H9 (cell line): ENCODE results near the gene MCOLN3. TPM values are rescaled to one million over a fixed set of nuclear protein-coding genes. Genes with fewer than 3 reads are reported as not detected.
"Not testable (repeated sequence)": the region's sequence is repeated elsewhere in the genome, so short reads cannot be mapped to it uniquely, and the experiment has no call there.

Experiments used
- DNase-seq: peaks from one replicate; pipeline ENCODE4 v3.0.0-alpha.2; 2017
- H2AFZ ChIP-seq: one replicate; pipeline ENCODE4 v1.6.1; 2013; ENCODE audit warnings: mild to moderate bottlenecking, low read length, control low read depth, moderate library complexity
- H2AK5ac ChIP-seq: 2 replicates; pipeline ENCODE4 v1.6.1; 2013; ENCODE audit warnings: low read length, control low read depth, mixed read lengths; ENCODE audit not compliant: insufficient read length
- H2BK120ac ChIP-seq: one replicate; pipeline ENCODE4 v1.6.1; 2013; ENCODE audit warnings: low read depth, mild to moderate bottlenecking, low read length, control low read depth, inconsistent platforms; ENCODE audit not compliant: poor library complexity, severe bottlenecking
- H2BK12ac ChIP-seq: 2 replicates; pipeline ENCODE4 v1.6.1; 2013; ENCODE audit warnings: low read length, control low read depth, mixed read lengths, low read depth; ENCODE audit not compliant: insufficient read length
- H2BK15ac ChIP-seq: 2 replicates; pipeline ENCODE4 v1.6.1; 2013; ENCODE audit warnings: low read depth, low read length, control low read depth
- H2BK20ac ChIP-seq: one replicate; pipeline ENCODE4 v1.6.1; 2013; ENCODE audit warnings: low read depth, mild to moderate bottlenecking, low read length, control low read depth, inconsistent platforms; ENCODE audit not compliant: poor library complexity, severe bottlenecking
- H2BK5ac ChIP-seq: 2 replicates; pipeline ENCODE4 v1.6.1; 2013; ENCODE audit warnings: low read length, control low read depth, mixed read lengths; ENCODE audit not compliant: insufficient read length
- H3K14ac ChIP-seq: 2 replicates; pipeline ENCODE4 v1.6.1; 2013; ENCODE audit warnings: low read length, control low read depth; ENCODE audit not compliant: insufficient read depth
- H3K18ac ChIP-seq: 2 replicates; pipeline ENCODE4 v1.6.1; 2013; ENCODE audit warnings: low read depth, mild to moderate bottlenecking, mixed read lengths, low read length, control low read depth; ENCODE audit not compliant: insufficient read length
- H3K23ac ChIP-seq: 2 replicates; pipeline ENCODE4 v1.6.1; 2013; ENCODE audit warnings: low read length, control low read depth, mixed read lengths, low read depth; ENCODE audit not compliant: insufficient read length
- H3K23me2 ChIP-seq: 2 replicates; pipeline ENCODE4 v1.6.1; 2013; ENCODE audit warnings: low read depth, mild to moderate bottlenecking, mixed read lengths, low read length, control low read depth; ENCODE audit not compliant: insufficient read length, poor library complexity, severe bottlenecking
- H3K27ac ChIP-seq: 2 replicates; pipeline ENCODE4 v1.5.1; 2013; ENCODE audit warnings: low read length, control low read depth, mixed read lengths, low read depth; ENCODE audit not compliant: insufficient read length
- H3K27me3 ChIP-seq: 2 replicates; pipeline ENCODE4 v1.6.1; 2013; ENCODE audit warnings: low read length, control low read depth, inconsistent platforms; ENCODE audit not compliant: insufficient read depth
- H3K4ac ChIP-seq: 2 replicates; pipeline ENCODE4 v1.6.1; 2013; ENCODE audit warnings: low read depth, mild to moderate bottlenecking, control low read depth, inconsistent platforms, low read length, moderate library complexity
- H3K4me1 ChIP-seq: 2 replicates; pipeline ENCODE4 v1.6.1; 2013; ENCODE audit warnings: low read length, control low read depth, inconsistent platforms; ENCODE audit not compliant: insufficient read depth
- H3K4me2 ChIP-seq: 2 replicates; pipeline ENCODE4 v1.6.1; 2013; ENCODE audit warnings: low read length, control low read depth, mixed read lengths; ENCODE audit not compliant: insufficient read length, insufficient read depth
- H3K56ac ChIP-seq: 2 replicates; pipeline ENCODE4 v1.6.1; 2013; ENCODE audit warnings: low read depth, mild to moderate bottlenecking, mixed read lengths, low read length, control low read depth; ENCODE audit not compliant: insufficient read length
- H3K79me1 ChIP-seq: 2 replicates; pipeline ENCODE4 v1.6.1; 2013; ENCODE audit warnings: low read depth, mild to moderate bottlenecking, moderate library complexity, low read length, control low read depth, inconsistent platforms; ENCODE audit not compliant: insufficient read depth, poor library complexity, severe bottlenecking
- H3K79me2 ChIP-seq: 2 replicates; pipeline ENCODE4 v1.6.1; 2013; ENCODE audit warnings: low read length, control low read depth, inconsistent platforms; ENCODE audit not compliant: insufficient read depth
- H3K9ac ChIP-seq: 2 replicates; pipeline ENCODE4 v1.6.1; 2013; ENCODE audit warnings: low read length, control low read depth, mixed read lengths; ENCODE audit not compliant: insufficient read length; ENCODE audit errors: extremely low read depth
- H3K9me3 ChIP-seq: one replicate; pipeline ENCODE4 v1.6.1; 2013; ENCODE audit warnings: low read depth, low read length, inconsistent platforms; ENCODE audit not compliant: control insufficient read depth
- H3T11ph ChIP-seq: one replicate; pipeline ENCODE4 v1.6.1; 2013; ENCODE audit warnings: mild to moderate bottlenecking, low read length, control low read depth, inconsistent platforms
- H4K20me1 ChIP-seq: one replicate; pipeline ENCODE4 v1.6.1; 2013; ENCODE audit not compliant: control insufficient read depth, insufficient read length, insufficient read depth
- H4K5ac ChIP-seq: 2 replicates; pipeline ENCODE4 v1.6.1; 2013; ENCODE audit warnings: low read depth, mild to moderate bottlenecking, mixed read lengths, low read length, control low read depth; ENCODE audit not compliant: insufficient read length
- H4K8ac ChIP-seq: replicated peaks from 2 replicates; pipeline ENCODE4 v1.6.1; 2013; ENCODE audit warnings: low read length, control low read depth, mixed read lengths, low read depth; ENCODE audit not compliant: insufficient read length
- H4K91ac ChIP-seq: 2 replicates; pipeline ENCODE4 v1.6.1; 2013; ENCODE audit warnings: low read depth, mild to moderate bottlenecking, moderate library complexity, mixed read lengths, low read length, control low read depth; ENCODE audit not compliant: insufficient read length
- H3K27ac Mint-ChIP-seq, 3 experiments: 2 replicates in 2 of 3; 3 replicates in 1 of 3; pipeline ENCODE4 v1.8.0; 2020 to 2021; ENCODE audit warnings: mixed read lengths in 3 of 3, mild to moderate bottlenecking in 1 of 3, moderate library complexity in 1 of 3
- H3K27me3 Mint-ChIP-seq: 2 replicates; pipeline ENCODE4 v1.8.0; 2021; ENCODE audit warnings: low read depth, mild to moderate bottlenecking, moderate library complexity, mixed read lengths
- H3K36me3 Mint-ChIP-seq, 3 experiments: 2 replicates in 2 of 3; 3 replicates in 1 of 3; pipeline ENCODE4 v1.8.0; 2020 to 2021; ENCODE audit warnings: low read depth in 3 of 3, mixed read lengths in 3 of 3; ENCODE audit not compliant: insufficient read depth in 1 of 3
- H3K4me1 Mint-ChIP-seq, 2 experiments: 2 replicates each; pipeline ENCODE4 v1.8.0; 2020; ENCODE audit warnings: mixed read lengths in 2 of 2
- H3K4me3 Mint-ChIP-seq, 2 experiments: 2 replicates in 1 of 2; 3 replicates in 1 of 2; pipeline ENCODE4 v1.8.0; 2020 to 2021; ENCODE audit warnings: mild to moderate bottlenecking in 2 of 2, mixed read lengths in 2 of 2, moderate library complexity in 1 of 2
- H3K9me3 Mint-ChIP-seq, 2 experiments: 2 replicates in 1 of 2; 3 replicates in 1 of 2; pipeline ENCODE4 v1.8.0; 2020; ENCODE audit warnings: mild to moderate bottlenecking in 2 of 2, mixed read lengths in 2 of 2, moderate library complexity in 1 of 2
- CTCF ChIP-seq: fragments of 200-600 bp; sonication (generic); conservative IDR thresholded peaks from 3 replicates; pipeline ENCODE4 v1.8.0; 2021; ENCODE audit warnings: antibody characterized with exemption, mild to moderate bottlenecking
- WGBS: extraction: QIAGEN DNeasy Blood & Tissue Kit; methylation state at CpG from one replicate; pipeline ENCODE4 v1.1.7; 2013; ENCODE audit warnings: missing lambda C conversion rate, low lambda C conversion rate, mixed read lengths; ENCODE audit not compliant: insufficient read length; ENCODE audit errors: extremely low coverage; 5-methylcytosine and 5-hydroxymethylcytosine counted together
- total RNA-seq: library from RNA; stranded (reverse); gene quantifications from 2 replicates; pipeline ENCODE4 v1.2.1, GENCODE V29; 2021

The MCOLN3 gene
- total RNA-seq, 1 experiment from 2014 or later: 10.8 TPM

- Histone ChIP-seq H4K20me1 (no peaks in the 10 kb centered on the region), H2BK12ac (no peak overlapping the region), H3K9me3 (no peaks in the 10 kb centered on the region), H3K4ac (no peak overlapping the region), H3K9ac (no peak overlapping the region), H3K14ac (no peak overlapping the region), H2AFZ (no peak overlapping the region), H3K23ac (no peak overlapping the region), H3K4me2 (no peak overlapping the region), H3K23me2 (no peaks in the 10 kb centered on the region), H3K4me1 (no peaks in the 10 kb centered on the region), H2AK5ac (no peak overlapping the region), H3K79me1 (no peaks in the 10 kb centered on the region), H2BK120ac (no peak overlapping the region), H3T11ph (no peak overlapping the region), H3K27ac (no peak overlapping the region), H2BK20ac (no peak overlapping the region), H4K5ac (no peak overlapping the region), H3K79me2 (no peaks in the 10 kb centered on the region), H3K27me3 (no peaks in the 10 kb centered on the region), H2BK5ac (no peak overlapping the region), H4K8ac (no peak overlapping the region), H2BK15ac (no peak overlapping the region), H4K91ac (no peak overlapping the region), H3K56ac (no peak overlapping the region), H3K18ac (no peak overlapping the region)
- WGBS: no CpG with 5 or more reads among the region's 1 CpG
- no peaks in the 10 kb centered on the region for H3K36me3 Mint-ChIP-seq
- H3K27ac Mint-ChIP-seq: no peak overlapping the region; a peak in 1 of 7 replicates
- no peak overlapping the region for H3K4me3 Mint-ChIP-seq
- H3K9me3 Mint-ChIP-seq: no peaks in the 10 kb centered on the region; a peak in 1 of 5 replicates
- DNase-seq: no peak
- no peaks in the 10 kb centered on the region for H3K4me1 Mint-ChIP-seq
- no peak for TF ChIP-seq CTCF
- peaks cover 3% of the 10 kb centered on the region for H3K27me3 Mint-ChIP-seq
Measured at GRCh38 chr1:85015826-85016225, 32.5 kb downstream of the MCOLN3 start.

GRCh38 chr1:85005641-85006040 is 42.7 kb downstream of the MCOLN3 start:
- not testable (repeated sequence) for H3K27me3 ChIP-seq, H4K20me1 ChIP-seq, H3K14ac ChIP-seq, H2BK15ac ChIP-seq, H3K9ac ChIP-seq, H2BK20ac ChIP-seq, H4K8ac ChIP-seq, H3K23ac ChIP-seq, H3K4me1 ChIP-seq, H3K27ac ChIP-seq, H4K5ac ChIP-seq, H3K23me2 ChIP-seq, H3K9me3 ChIP-seq, H3K79me2 ChIP-seq, H3K18ac ChIP-seq, H3K36me3 Mint-ChIP-seq, H2AK5ac ChIP-seq, H3K56ac ChIP-seq, H3K4me3 Mint-ChIP-seq, H2AFZ ChIP-seq, H2BK120ac ChIP-seq, H3T11ph ChIP-seq, DNase-seq, H2BK12ac ChIP-seq, H3K79me1 ChIP-seq, H3K27ac Mint-ChIP-seq, H4K91ac ChIP-seq, H3K4me2 ChIP-seq, H3K4ac ChIP-seq, H3K4me1 Mint-ChIP-seq, H2BK5ac ChIP-seq
- peaks cover 60% of the 10 kb centered on the region for H3K27me3 Mint-ChIP-seq
- no CpG with 5 or more reads among the region's 1 CpG for WGBS
- H3K9me3 Mint-ChIP-seq: peaks cover 17 to 23% of the 10 kb centered on the region in 2 experiments; a peak in 4 of 5 replicates
